Amygdala (tissue), 56 donors: ENCODE results near the gene PRKRIP1.

ENCODE experiments used
- DNase-seq, 56 donors: peaks; one replicate each; lab custom pipeline; 2025; lab: John Stamatoyannopoulos, UW

The PRKRIP1 gene

GRCh38 chr7:102427019-102427405 is 30.8 kb downstream of the PRKRIP1 start:
- no peak for DNase-seq

GRCh38 chr7:102429141-102429899 is 33.2 kb downstream of the PRKRIP1 start:
- DNase-seq, result no peak

- peak in 18 of 56 donors; percentile 8 to 47 (median 26) for DNase-seq
Observed at GRCh38 chr7:102431617-102432298, 35.6 kb downstream of the PRKRIP1 start.

DNA sequence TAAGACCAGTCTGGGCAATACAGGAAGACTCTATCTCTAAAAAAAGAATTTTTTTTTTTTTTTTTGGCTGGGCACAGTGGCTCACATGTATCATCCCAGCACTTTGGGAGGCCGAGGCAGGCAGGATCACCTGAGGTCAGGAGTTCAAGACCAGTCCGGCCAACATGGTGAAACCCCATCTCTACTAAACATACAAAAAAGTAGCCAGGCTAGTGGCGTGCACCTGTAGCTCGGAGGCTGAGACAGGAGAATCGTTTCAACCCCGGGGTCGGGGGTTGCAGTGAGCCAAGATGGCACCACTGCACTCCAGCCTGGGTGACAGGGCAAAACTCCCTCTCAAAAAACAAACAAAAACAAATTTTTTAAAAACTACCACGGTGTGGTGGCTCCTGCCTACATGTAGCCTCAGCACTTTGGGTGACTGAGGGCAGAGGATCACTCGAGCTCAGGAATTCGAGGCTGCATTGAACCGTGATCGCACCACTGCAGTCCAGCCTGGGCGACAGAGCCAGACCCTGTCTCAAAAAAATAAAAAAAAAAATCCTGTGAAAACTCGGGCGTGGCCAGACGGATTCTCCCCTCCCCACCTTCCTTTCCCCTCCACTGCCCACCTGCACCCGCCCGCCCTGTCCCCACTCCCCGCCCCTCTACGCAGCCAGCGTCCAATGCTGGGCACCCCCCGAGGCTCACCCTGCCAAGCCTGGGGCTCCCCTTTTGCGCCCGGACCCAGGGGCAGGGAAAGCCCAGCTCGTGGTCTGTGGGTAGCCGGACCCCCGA is 36.5 kb downstream of the PRKRIP1 start:
- no peak for DNase-seq

GRCh38 chr7:102433219-102434038 is 37.3 kb downstream of the PRKRIP1 start, which contains the start of gene ORAI2:
Gene ORAI2 (plus strand): TSS chr7:102433575. CDS start chr7:102438957, 5,382 bp downstream.
- DNase-seq, result peak in 51 of 56 donors; percentile 9 to 87 (median 61)

DNA sequence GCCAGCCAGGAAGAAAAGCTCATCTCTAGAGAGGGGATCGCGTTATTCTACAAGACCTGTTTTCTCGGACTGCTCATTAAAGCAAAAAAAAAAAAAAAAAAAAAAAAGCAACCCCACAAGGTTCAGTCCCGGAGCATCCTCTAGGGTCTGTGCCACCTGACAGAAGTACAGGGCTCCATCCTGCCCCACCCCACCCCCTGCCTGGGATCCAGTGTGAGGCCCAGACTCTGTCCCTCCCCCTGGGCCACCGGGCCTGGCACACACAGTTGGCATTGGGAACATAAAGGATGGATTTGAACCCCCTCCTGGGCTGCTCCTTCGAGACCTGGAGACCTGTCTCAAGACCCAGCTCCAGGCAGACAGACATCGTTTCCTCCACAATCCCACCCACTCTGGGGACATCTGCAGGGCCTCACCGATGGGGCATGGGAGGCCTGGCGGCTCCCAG is 37.9 kb downstream of the PRKRIP1 start:
- DNase-seq, result no peak

- DNase-seq, result no peak
Observed at GRCh38 chr7:102436118-102436517, 40.0 kb downstream of the PRKRIP1 start.

DNA sequence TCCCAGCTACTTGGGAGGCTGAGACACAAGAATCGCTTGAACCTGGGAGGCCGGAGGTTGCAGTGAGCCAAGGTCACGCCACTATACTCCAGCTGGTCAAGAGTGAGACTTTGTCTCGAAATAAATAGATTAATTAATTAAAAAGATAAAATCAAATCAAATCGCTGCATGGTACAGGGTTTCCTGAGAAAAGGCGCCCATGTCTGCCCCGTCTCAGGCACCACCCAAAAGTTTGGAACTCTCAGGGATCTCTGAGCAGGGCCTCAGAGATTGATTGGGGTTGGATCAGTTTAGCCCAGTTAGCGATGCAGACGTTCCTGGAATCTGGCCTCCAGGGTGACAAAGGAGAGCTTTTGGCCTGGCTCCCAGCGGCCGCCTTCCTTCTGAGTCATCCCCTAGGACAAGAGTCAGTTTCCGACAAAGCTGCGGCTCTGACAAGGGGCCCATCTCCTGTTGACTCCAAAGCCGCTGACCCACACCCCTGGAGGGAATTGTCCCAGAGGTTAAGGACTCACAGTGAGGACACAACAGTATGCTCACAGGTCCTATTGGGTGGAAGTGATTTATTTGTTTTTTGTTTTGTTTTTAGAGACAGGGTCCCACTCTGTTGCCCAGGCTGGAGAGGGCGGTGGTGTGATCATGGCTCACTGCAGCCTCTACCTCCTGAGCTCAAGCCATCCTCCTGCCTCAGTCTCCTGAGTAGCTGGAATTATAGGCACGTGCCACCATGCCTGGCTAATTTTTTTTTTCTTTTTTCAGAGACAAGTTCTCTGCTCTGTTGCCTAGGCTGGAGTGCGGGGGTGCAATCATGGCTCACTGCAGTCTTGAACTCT is 44.0 kb downstream of the PRKRIP1 start:
- no peak for DNase-seq

GRCh38 chr7:102444961-102445673 is 49.0 kb downstream of the PRKRIP1 start:
- DNase-seq, result no peak

DNA sequence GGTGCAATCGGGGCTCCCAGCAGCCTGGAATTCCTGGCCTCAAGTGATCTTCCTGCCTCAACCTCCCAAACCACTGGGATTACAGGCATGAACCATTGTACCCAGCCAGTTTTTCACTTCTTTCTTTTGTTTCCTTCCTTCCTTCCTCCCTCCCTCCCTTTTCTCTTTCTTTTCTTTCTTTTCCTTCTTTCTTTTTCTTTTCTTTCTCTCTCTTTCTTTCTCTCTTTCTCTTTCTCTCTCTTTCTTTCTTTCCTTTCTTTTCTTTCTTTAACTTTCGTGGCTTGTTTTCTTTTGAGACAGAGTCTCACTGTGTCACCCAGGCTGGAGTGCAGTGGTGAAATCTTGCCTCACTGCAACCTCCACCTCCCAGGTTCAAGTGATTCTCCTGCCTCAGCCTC is 49.5 kb downstream of the PRKRIP1 start:
- no peak for DNase-seq

GRCh38 chr7:102446387-102447156 is 50.4 kb downstream of the PRKRIP1 start:
- no peak for DNase-seq

DNA sequence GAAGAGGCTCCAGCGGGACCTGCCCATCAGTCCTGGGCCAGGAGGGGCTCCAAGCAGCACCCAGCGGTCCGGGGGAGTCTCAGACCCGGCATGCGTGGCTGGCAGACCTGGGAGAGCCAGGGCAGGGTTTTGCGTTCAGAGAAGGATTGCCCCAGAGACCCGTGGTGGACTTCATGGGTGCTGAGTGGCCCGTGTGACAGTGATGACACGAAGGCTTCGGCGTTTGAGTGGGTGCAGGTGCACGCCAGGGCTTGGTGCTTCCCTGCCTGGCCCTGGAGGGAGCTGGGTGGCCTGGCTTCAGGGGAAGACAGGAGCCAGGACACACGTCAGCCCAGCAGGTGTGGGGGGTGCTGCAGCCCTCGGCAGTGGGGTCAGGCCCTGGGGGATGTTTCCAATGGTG is 51.1 kb downstream of the PRKRIP1 start:
- no peak for DNase-seq

DNA sequence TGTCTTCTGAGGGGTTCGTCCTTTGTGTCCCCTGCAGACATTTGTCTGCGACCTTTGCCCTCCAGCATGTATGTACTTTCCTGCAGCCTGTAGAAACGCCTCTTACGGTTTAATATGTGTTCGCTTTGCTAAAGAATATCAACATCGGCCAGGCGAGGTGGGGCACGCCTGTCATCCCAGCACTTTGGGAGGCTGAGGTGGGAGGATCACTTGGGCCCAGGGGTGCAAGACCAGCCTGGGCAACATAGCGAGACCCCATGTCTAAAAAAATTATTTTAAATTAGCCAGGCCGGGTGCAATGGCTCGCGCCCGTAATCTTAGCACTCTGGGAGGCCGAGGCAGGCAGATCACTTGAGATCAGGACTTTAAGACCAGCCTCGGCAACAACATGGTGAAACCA is 53.0 kb downstream of the PRKRIP1 start:
- DNase-seq, result no peak

GRCh38 chr7:102450242-102450641 is 54.1 kb downstream of the PRKRIP1 start:
- DNase-seq, result peak in 3 of 56 donors; percentile 13 to 26 (median 18)

- DNase-seq, result no peak
Observed at GRCh38 chr7:102451371-102452054, 55.4 kb downstream of the PRKRIP1 start.

GRCh38 chr7:102452451-102452850 is 56.3 kb downstream of the PRKRIP1 start:
- no peak for DNase-seq

DNA sequence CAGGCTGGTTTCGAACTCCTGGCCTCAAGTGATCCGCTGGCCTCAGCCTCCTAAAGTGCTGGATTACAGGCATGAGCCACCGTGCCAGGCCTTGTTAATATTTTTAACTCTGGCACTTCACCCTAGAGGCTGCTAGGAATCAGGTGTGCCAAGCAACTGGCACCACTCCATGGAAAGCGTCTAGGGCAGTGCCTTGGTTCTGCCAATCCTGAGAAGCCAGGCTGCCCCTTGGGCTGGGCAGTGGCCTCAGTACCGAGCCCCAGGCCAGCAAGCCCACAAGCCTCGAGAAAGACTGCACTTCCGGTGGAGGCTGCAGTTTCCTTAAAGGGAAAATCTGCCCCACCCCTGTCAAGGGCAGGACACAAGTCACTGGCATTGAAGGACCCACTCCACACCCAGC is 57.2 kb downstream of the PRKRIP1 start:
- peak in 2 of 56 donors; percentile 8 for DNase-seq
